GM12872 (cell line): ENCODE measurements around the gene KATNB1.

Source experiments
- TF ChIP-seq, protein P1 (sequence below): IDR thresholded peaks from 3 replicates; pipeline ENCODE4 v1.5.1; 2011; ENCODE audit warnings: low read depth, mild to moderate bottlenecking, low read length, moderate library complexity; ENCODE audit not compliant: insufficient read depth

Gene KATNB1

GRCh38 chr16:57704011-57704904 lies 31.3 kb upstream of the KATNB1 start:
- TF ChIP-seq, protein P1, sequence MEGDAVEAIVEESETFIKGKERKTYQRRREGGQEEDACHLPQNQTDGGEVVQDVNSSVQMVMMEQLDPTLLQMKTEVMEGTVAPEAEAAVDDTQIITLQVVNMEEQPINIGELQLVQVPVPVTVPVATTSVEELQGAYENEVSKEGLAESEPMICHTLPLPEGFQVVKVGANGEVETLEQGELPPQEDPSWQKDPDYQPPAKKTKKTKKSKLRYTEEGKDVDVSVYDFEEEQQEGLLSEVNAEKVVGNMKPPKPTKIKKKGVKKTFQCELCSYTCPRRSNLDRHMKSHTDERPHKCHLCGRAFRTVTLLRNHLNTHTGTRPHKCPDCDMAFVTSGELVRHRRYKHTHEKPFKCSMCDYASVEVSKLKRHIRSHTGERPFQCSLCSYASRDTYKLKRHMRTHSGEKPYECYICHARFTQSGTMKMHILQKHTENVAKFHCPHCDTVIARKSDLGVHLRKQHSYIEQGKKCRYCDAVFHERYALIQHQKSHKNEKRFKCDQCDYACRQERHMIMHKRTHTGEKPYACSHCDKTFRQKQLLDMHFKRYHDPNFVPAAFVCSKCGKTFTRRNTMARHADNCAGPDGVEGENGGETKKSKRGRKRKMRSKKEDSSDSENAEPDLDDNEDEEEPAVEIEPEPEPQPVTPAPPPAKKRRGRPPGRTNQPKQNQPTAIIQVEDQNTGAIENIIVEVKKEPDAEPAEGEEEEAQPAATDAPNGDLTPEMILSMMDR: no peak

- TF ChIP-seq, protein P1: no peak
These were observed 30.4 kb upstream of the KATNB1 start for GRCh38 chr16:57704905-57705852.

DNA sequence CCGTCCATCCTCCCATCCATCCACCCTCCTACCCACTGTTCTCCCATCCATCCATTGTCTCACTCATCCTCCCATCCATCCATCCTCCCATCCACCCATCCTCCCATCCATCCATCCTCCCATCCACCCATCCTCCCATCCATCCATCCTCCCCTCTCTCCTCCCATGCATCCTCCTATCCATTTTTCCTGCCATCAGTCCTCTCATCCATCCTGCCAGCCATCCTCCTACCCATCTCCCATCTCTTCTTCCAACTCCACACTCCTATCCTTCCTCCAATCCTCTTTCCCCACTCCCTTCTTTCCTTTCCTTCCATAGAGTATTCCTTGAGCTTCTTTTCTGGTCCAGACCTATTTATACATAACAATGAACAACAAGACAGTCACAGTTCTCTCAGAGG lies 28.9 kb upstream of the KATNB1 start:
- TF ChIP-seq, protein P1: no peak

- TF ChIP-seq, protein P1: no peak
These were observed 28.2 kb upstream of the KATNB1 start for GRCh38 chr16:57707331-57707730.

- TF ChIP-seq, protein P1: no peak
These were observed 27.4 kb upstream of the KATNB1 start for GRCh38 chr16:57708168-57708567.

- TF ChIP-seq, protein P1: no peak
These were observed 25.9 kb upstream of the KATNB1 start for GRCh38 chr16:57709663-57710062.

- TF ChIP-seq, protein P1: no peak
These were observed 24.2 kb upstream of the KATNB1 start for GRCh38 chr16:57711346-57711745.
